PC-3 (cell line): ENCODE results near the gene GGT5. TPM values are rescaled to one million over a fixed set of nuclear protein-coding genes. Genes with fewer than 3 reads are reported as not detected.

ENCODE experiments used
- ATAC-seq: fragments of 200-7000 bp; cut with Tn5 transposase; 2 replicates; pipeline ENCODE4 v1.9.1; 2020; ENCODE audit warnings: mild to moderate bottlenecking, moderate library complexity
- BruUV-seq: library from RNA; stranded (reverse); fragments of 400-500 nt; replicated peaks from 2 replicates; lab custom pipeline; 2021; lab: Mats Ljungman, UMichigan
- CTCF ChIA-PET: fragments of 300-600 bp; sonication (Branson Sonifier 250); formaldehyde crosslinking; loops from one replicate; lab custom pipeline; 2022; ENCODE audit warnings: antibody characterized with exemption; lab: Charles Lee
- POLR2A ChIA-PET: fragments of 300-600 bp; sonication (Branson Sonifier 250); formaldehyde crosslinking; loops from one replicate; lab custom pipeline; 2022; ENCODE audit warnings: antibody characterized with exemption; ENCODE audit not compliant: unreplicated experiment; lab: Charles Lee
- DNase-seq: peaks from one replicate; pipeline ENCODE4 v3.0.0-alpha.2; 2015
- H2AFZ ChIP-seq: fragments of 300-600 bp; sonication (generic); 2 replicates; pipeline ENCODE4 v1.6.0; 2016; ENCODE audit warnings: antibody characterized with exemption, low read length
- H3F3A ChIP-seq: fragments of 300-600 bp; sonication (generic); one replicate; pipeline ENCODE4 v1.6.0; 2017; ENCODE audit warnings: antibody characterized with exemption, low read length, control low read depth, mild to moderate bottlenecking; ENCODE audit not compliant: unreplicated experiment
- H3K27ac ChIP-seq: fragments of 300-600 bp; sonication (generic); 2 replicates; pipeline ENCODE4 v1.5.1; 2016; ENCODE audit warnings: mild to moderate bottlenecking, low read length
- H3K27me3 ChIP-seq: fragments of 300-600 bp; sonication (generic); 2 replicates; pipeline ENCODE4 v1.6.1; 2016; ENCODE audit warnings: low read length, mixed read lengths
- H3K36me3 ChIP-seq: fragments of 300-600 bp; sonication (generic); 2 replicates; pipeline ENCODE4 v1.6.1; 2016; ENCODE audit warnings: low read depth, mixed run types, low read length, mixed read lengths
- H3K4me1 ChIP-seq: fragments of 300-600 bp; sonication (generic); 2 replicates; pipeline ENCODE4 v1.5.1; 2016; ENCODE audit warnings: low read length; ENCODE audit not compliant: insufficient read depth
- H3K4me2 ChIP-seq: fragments of 300-600 bp; sonication (generic); 2 replicates; pipeline ENCODE4 v1.6.0; 2016; ENCODE audit warnings: low read length
- H3K4me3 ChIP-seq: fragments of 300-600 bp; sonication (generic); 2 replicates; pipeline ENCODE4 v1.5.1; 2016; ENCODE audit warnings: mild to moderate bottlenecking, low read length, mixed read lengths
- H3K79me2 ChIP-seq: fragments of 300-600 bp; sonication (generic); 2 replicates; pipeline ENCODE4 v1.6.1; 2017; ENCODE audit warnings: low read length, mixed read lengths
- H3K9ac ChIP-seq: fragments of 300-600 bp; sonication (generic); 2 replicates; pipeline ENCODE4 v1.6.0; 2016; ENCODE audit warnings: mild to moderate bottlenecking, low read length
- H3K9me2 ChIP-seq: fragments of 300-600 bp; sonication (generic); replicated peaks from 2 replicates; pipeline ENCODE4 v1.6.1; 2016; ENCODE audit warnings: mixed run types, low read length, mixed read lengths
- H3K9me3 ChIP-seq: fragments of 300-600 bp; sonication (generic); 2 replicates; pipeline ENCODE4 v1.6.1; 2016; ENCODE audit warnings: low read length, mixed read lengths
- H4K20me1 ChIP-seq: fragments of 300-600 bp; sonication (generic); 2 replicates; pipeline ENCODE4 v1.6.1; 2016; ENCODE audit warnings: low read length, mixed read lengths
- EZH2 ChIP-seq: fragments of 300-600 bp; sonication (generic); IDR thresholded peaks from one replicate; pipeline ENCODE4 v1.6.1; 2017; ENCODE audit warnings: antibody characterized with exemption, mild to moderate bottlenecking, low read length; ENCODE audit not compliant: unreplicated experiment
- EZH2phosphoT487 ChIP-seq: fragments of 300-600 bp; sonication (generic); IDR thresholded peaks from 2 replicates; pipeline ENCODE4 v1.6.1; 2018; ENCODE audit warnings: mild to moderate bottlenecking, antibody characterized with exemption, low read length, borderline replicate concordance
- intact Hi-C: fragments of 100-400 bp; cut with micrococcal nuclease; formaldehyde crosslinking; loops from 2 replicates; pipeline ENCODE4 v1.9.0; 2023
- total RNA-seq: library from RNA; depleted of rRNA; stranded (reverse); fragments of >200 nt; gene quantifications from 2 replicates; pipeline ENCODE4 v1.2.3, GENCODE V29; 2014
- TF ChIP-seq, protein P1 (sequence below): fragments of 300-600 bp; sonication (generic); conservative IDR thresholded peaks from 2 replicates; pipeline ENCODE4 v1.5.1; 2017; ENCODE audit warnings: antibody characterized with exemption, low read depth, mild to moderate bottlenecking, low read length

Gene GGT5
- total RNA-seq, 1 experiment from 2014 or later, result 0.04 TPM

DNA sequence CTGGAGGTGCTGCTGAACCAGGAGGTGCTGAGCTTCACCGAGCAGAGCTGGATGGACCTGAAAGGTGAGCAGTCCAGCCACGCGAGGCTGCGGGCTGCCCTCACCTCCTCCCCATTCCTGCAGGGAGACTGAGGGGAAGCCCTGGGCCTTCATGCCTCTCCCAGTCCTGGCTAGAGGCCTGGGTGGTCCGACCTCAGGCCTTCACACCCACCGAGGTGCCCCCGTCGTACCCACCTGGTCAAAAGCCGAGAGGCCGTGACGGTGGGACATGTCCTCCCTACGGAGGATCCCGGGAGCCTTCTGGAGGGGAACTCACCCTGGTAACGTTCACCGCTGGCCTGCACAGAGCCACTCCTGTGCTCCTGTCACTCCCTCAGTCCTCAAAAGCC lies 58.5 kb downstream of the GGT5 start:
- no peak overlapping the region for H3K27ac ChIP-seq
- TF ChIP-seq, protein P1, sequence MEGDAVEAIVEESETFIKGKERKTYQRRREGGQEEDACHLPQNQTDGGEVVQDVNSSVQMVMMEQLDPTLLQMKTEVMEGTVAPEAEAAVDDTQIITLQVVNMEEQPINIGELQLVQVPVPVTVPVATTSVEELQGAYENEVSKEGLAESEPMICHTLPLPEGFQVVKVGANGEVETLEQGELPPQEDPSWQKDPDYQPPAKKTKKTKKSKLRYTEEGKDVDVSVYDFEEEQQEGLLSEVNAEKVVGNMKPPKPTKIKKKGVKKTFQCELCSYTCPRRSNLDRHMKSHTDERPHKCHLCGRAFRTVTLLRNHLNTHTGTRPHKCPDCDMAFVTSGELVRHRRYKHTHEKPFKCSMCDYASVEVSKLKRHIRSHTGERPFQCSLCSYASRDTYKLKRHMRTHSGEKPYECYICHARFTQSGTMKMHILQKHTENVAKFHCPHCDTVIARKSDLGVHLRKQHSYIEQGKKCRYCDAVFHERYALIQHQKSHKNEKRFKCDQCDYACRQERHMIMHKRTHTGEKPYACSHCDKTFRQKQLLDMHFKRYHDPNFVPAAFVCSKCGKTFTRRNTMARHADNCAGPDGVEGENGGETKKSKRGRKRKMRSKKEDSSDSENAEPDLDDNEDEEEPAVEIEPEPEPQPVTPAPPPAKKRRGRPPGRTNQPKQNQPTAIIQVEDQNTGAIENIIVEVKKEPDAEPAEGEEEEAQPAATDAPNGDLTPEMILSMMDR, result no peak
- TF ChIP-seq EZH2 (no peak), EZH2phosphoT487 (no peak)
- no peaks in the 10 kb centered on the region for H3K9me2 ChIP-seq
- H3K4me1 ChIP-seq, result peaks cover 9% of the 10 kb centered on the region
- no peaks in the 10 kb centered on the region for H4K20me1 ChIP-seq
- no peaks in the 10 kb centered on the region for H3F3A ChIP-seq
- no peak overlapping the region for H3K9ac ChIP-seq
- no peak overlapping the region for H3K4me2 ChIP-seq
- no peak overlapping the region for H2AFZ ChIP-seq
- ChIA-PET CTCF (no interaction called here), POLR2A (no interaction called here)
- no TSS peak for BruUV-seq
- ATAC-seq (no peak), DNase-seq (no peak)
- H3K4me3 ChIP-seq, result no peak overlapping the region
- H3K36me3 ChIP-seq, result no peaks in the 10 kb centered on the region
- no peaks in the 10 kb centered on the region for H3K79me2 ChIP-seq
- no peaks in the 10 kb centered on the region for H3K9me3 ChIP-seq
- no peaks in the 10 kb centered on the region for H3K27me3 ChIP-seq
- intact Hi-C loops, result no loop called here

- Histone ChIP-seq H3K9ac (no peak overlapping the region), H3K36me3 (no peaks in the 10 kb centered on the region), H3K4me1 (peaks cover 9% of the 10 kb centered on the region), H4K20me1 (no peaks in the 10 kb centered on the region), H3K9me3 (no peaks in the 10 kb centered on the region), H3K9me2 (no peaks in the 10 kb centered on the region), H3K27me3 (no peaks in the 10 kb centered on the region), H2AFZ (no peak overlapping the region), H3K4me3 (no peak overlapping the region), H3K27ac (no peak overlapping the region), H3K4me2 (no peak overlapping the region), H3K79me2 (no peaks in the 10 kb centered on the region), H3F3A (no peaks in the 10 kb centered on the region)
- ChIA-PET CTCF (no interaction called here), POLR2A (no interaction called here)
- DNase-seq (no peak), ATAC-seq (no peak)
- TF ChIP-seq EZH2, result no peak
- TF ChIP-seq, protein P1, result no peak
- TF ChIP-seq EZH2phosphoT487, result no peak
- BruUV-seq, result no TSS peak
- intact Hi-C loops, result no loop called here
These were observed 59.2 kb downstream of the GGT5 start for GRCh38 chr22:24185501-24186351.

DNA sequence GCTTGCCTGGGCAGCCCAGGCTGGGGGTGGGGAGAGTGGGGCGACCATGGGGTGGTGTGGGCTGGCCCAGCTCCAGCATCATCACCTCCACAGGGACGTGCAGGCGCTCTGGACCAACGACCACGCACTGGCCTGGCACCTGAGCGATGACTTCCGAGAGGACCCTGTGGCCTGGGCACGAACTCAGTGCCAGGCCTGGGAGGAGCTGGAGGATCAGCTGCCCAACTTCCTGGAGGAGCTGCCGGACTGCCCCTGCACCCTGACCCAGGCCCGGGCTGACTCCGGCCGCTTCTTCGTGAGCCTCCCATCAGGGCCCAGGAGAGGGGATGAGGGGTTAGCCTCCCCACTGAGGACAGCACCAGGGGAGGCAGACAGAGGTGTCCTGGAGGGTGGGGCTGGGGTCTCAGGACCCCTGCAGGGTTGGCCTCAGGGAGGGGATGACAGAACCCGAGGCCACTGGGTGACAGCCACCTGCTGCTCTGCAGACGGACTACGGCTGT lies 59.8 kb downstream of the GGT5 start:
- CTCF ChIA-PET, result no interaction called here

More for the DNA sequence above, 59.8 kb downstream of the GGT5 start:
- Histone ChIP-seq H3K9me3 (no peaks in the 10 kb centered on the region), H3F3A (no peaks in the 10 kb centered on the region), H3K4me1 (peaks cover 9% of the 10 kb centered on the region), H3K4me2 (no peak overlapping the region), H3K36me3 (no peaks in the 10 kb centered on the region), H3K79me2 (no peaks in the 10 kb centered on the region), H3K4me3 (no peak overlapping the region), H3K27ac (no peak overlapping the region), H2AFZ (no peak overlapping the region), H3K9ac (no peak overlapping the region), H3K27me3 (no peaks in the 10 kb centered on the region), H4K20me1 (no peaks in the 10 kb centered on the region), H3K9me2 (no peaks in the 10 kb centered on the region)
- ATAC-seq (no peak), DNase-seq (no peak)
- POLR2A ChIA-PET, result no interaction called here
- BruUV-seq, result no TSS peak
- intact Hi-C loops, result no loop called here
- TF ChIP-seq EZH2 (no peak), EZH2phosphoT487 (no peak)
- TF ChIP-seq, protein P1, result no peak
